OCI-LY1 (cell line): ENCODE measurements around the gene MGAT5B.

Source experiments
- H2AFZ ChIP-seq: fragments of 200-600 bp; sonication (generic), shearing (Covaris generic); 2 replicates; pipeline ENCODE4 v1.6.0; 2014; ENCODE audit warnings: antibody characterized with exemption, mild to moderate bottlenecking, low read length
- H3F3A ChIP-seq: fragments of 200-600 bp; sonication (generic), shearing (Covaris generic); 2 replicates; pipeline ENCODE4 v1.6.0; 2014; ENCODE audit warnings: mild to moderate bottlenecking, antibody characterized with exemption, low read length, moderate library complexity; ENCODE audit not compliant: insufficient read depth
- H3K27ac ChIP-seq: fragments of 200-600 bp; sonication (generic); 2 replicates; pipeline ENCODE4 v1.5.1; 2014; ENCODE audit warnings: low read length, mixed run types, mild to moderate bottlenecking, low read depth; ENCODE audit not compliant: poor library complexity, severe bottlenecking
- H3K27me3 ChIP-seq: fragments of 200-600 bp; sonication (generic); 2 replicates; pipeline ENCODE4 v1.6.0; 2014; ENCODE audit warnings: antibody characterized with exemption, mild to moderate bottlenecking, low read length, moderate library complexity; ENCODE audit not compliant: insufficient read depth
- H3K36me3 ChIP-seq: fragments of 200-600 bp; sonication (generic); 2 replicates; pipeline ENCODE4 v1.6.1; 2014; ENCODE audit warnings: mild to moderate bottlenecking, antibody characterized with exemption, low read length, moderate library complexity, mixed read lengths; ENCODE audit not compliant: insufficient read depth
- H3K4me1 ChIP-seq: fragments of 200-600 bp; sonication (generic); 2 replicates; pipeline ENCODE4 v1.5.1; 2014; ENCODE audit warnings: mild to moderate bottlenecking, low read length, moderate library complexity; ENCODE audit not compliant: insufficient read depth, severe bottlenecking
- H3K4me2 ChIP-seq: fragments of 200-600 bp; sonication (generic), shearing (Covaris generic); 2 replicates; pipeline ENCODE4 v1.6.1; 2014; ENCODE audit warnings: low read length
- H3K4me3 ChIP-seq: fragments of 200-600 bp; sonication (generic); 2 replicates; pipeline ENCODE4 v1.5.1; 2014; ENCODE audit warnings: low read length, low read depth, mild to moderate bottlenecking, mixed read lengths; ENCODE audit not compliant: poor library complexity, severe bottlenecking
- H3K79me2 ChIP-seq: fragments of 200-600 bp; shearing (Covaris generic); 2 replicates; pipeline ENCODE4 v1.6.1; 2016; ENCODE audit warnings: mixed run types, low read length, mixed read lengths; ENCODE audit not compliant: insufficient read depth
- H3K9ac ChIP-seq: fragments of 200-600 bp; sonication (generic), shearing (Covaris generic); 2 replicates; pipeline ENCODE4 v1.6.1; 2014; ENCODE audit warnings: mild to moderate bottlenecking, low read length, mixed read lengths
- H3K9me2 ChIP-seq: fragments of 200-600 bp; sonication (generic), shearing (Covaris generic); 2 replicates; pipeline ENCODE4 v1.6.1; 2014; ENCODE audit warnings: low read depth, mild to moderate bottlenecking, low read length, mixed read lengths
- H3K9me3 ChIP-seq: fragments of 200-600 bp; shearing (Covaris generic); 2 replicates; pipeline ENCODE4 v1.6.1; 2014; ENCODE audit warnings: low read length, mixed read lengths
- H4K20me1 ChIP-seq: fragments of 200-600 bp; sonication (generic), shearing (Covaris generic); 2 replicates; pipeline ENCODE4 v1.6.0; 2016; ENCODE audit warnings: mild to moderate bottlenecking, low read length; ENCODE audit not compliant: insufficient read depth
- CTCF ChIP-seq: fragments of 200-600 bp; sonication (generic), shearing (Covaris generic); IDR thresholded peaks from 2 replicates; pipeline ENCODE4 v1.5.1; 2017; ENCODE audit warnings: mild to moderate bottlenecking, antibody characterized with exemption, low read length, moderate library complexity, mixed read lengths
- EZH2 ChIP-seq: fragments of 200-600 bp; sonication (generic), shearing (Covaris generic); IDR thresholded peaks from 2 replicates; pipeline ENCODE4 v1.8.0; 2017; ENCODE audit warnings: borderline replicate concordance, mixed run types, mild to moderate bottlenecking, antibody characterized with exemption, low read length, moderate library complexity, mixed read lengths

The MGAT5B gene

GRCh38 chr17:76833747-76834146, 34.5 kb upstream of the MGAT5B start:
- Histone ChIP-seq H3K9me2 (no peaks in the 10 kb centered on the region), H3K27ac (no peak overlapping the region), H3K4me1 (no peaks in the 10 kb centered on the region), H3K4me2 (no peak overlapping the region), H3K4me3 (no peak overlapping the region), H3K9me3 (no peaks in the 10 kb centered on the region), H3K9ac (no peak overlapping the region), H3K27me3 (no peaks in the 10 kb centered on the region), H2AFZ (no peak overlapping the region), H4K20me1 (no peaks in the 10 kb centered on the region), H3K36me3 (no peaks in the 10 kb centered on the region), H3F3A (no peaks in the 10 kb centered on the region), H3K79me2 (no peaks in the 10 kb centered on the region)
- TF ChIP-seq EZH2 (no peak), CTCF (no peak)

- H3K27ac ChIP-seq, result no peak overlapping the region
- H3K4me2 ChIP-seq, result no peak overlapping the region
- H3K9me2 ChIP-seq, result no peaks in the 10 kb centered on the region
- H3K9me3 ChIP-seq, result no peaks in the 10 kb centered on the region
- H3K79me2 ChIP-seq, result no peaks in the 10 kb centered on the region
- no peaks in the 10 kb centered on the region for H3K36me3 ChIP-seq
- no peaks in the 10 kb centered on the region for H3K27me3 ChIP-seq
- H3F3A ChIP-seq, result no peaks in the 10 kb centered on the region
- no peak overlapping the region for H2AFZ ChIP-seq
- no peak for TF ChIP-seq CTCF
- TF ChIP-seq EZH2, result no peak
- peaks cover 4% of the 10 kb centered on the region for H3K4me1 ChIP-seq
- H3K9ac ChIP-seq, result no peak overlapping the region
- H3K4me3 ChIP-seq, result no peak overlapping the region
- H4K20me1 ChIP-seq, result no peaks in the 10 kb centered on the region
Measured at GRCh38 chr17:76834870-76835269, 33.3 kb upstream of the MGAT5B start.

GRCh38 chr17:76840443-76840767, 27.8 kb upstream of the MGAT5B start:
- Histone ChIP-seq H3K4me2 (no peak overlapping the region), H3K27ac (no peak overlapping the region), H3K9me3 (no peaks in the 10 kb centered on the region), H3K27me3 (peaks cover 12% of the 10 kb centered on the region), H2AFZ (no peak overlapping the region), H3K4me1 (peaks cover 4% of the 10 kb centered on the region), H3K36me3 (no peaks in the 10 kb centered on the region), H3K4me3 (no peak overlapping the region), H4K20me1 (no peaks in the 10 kb centered on the region), H3K79me2 (no peaks in the 10 kb centered on the region), H3K9ac (no peak overlapping the region), H3K9me2 (no peaks in the 10 kb centered on the region), H3F3A (no peaks in the 10 kb centered on the region)
- TF ChIP-seq EZH2 (no peak), CTCF (no peak)
